ENCODE data around the gene YDJC.

DNA sequence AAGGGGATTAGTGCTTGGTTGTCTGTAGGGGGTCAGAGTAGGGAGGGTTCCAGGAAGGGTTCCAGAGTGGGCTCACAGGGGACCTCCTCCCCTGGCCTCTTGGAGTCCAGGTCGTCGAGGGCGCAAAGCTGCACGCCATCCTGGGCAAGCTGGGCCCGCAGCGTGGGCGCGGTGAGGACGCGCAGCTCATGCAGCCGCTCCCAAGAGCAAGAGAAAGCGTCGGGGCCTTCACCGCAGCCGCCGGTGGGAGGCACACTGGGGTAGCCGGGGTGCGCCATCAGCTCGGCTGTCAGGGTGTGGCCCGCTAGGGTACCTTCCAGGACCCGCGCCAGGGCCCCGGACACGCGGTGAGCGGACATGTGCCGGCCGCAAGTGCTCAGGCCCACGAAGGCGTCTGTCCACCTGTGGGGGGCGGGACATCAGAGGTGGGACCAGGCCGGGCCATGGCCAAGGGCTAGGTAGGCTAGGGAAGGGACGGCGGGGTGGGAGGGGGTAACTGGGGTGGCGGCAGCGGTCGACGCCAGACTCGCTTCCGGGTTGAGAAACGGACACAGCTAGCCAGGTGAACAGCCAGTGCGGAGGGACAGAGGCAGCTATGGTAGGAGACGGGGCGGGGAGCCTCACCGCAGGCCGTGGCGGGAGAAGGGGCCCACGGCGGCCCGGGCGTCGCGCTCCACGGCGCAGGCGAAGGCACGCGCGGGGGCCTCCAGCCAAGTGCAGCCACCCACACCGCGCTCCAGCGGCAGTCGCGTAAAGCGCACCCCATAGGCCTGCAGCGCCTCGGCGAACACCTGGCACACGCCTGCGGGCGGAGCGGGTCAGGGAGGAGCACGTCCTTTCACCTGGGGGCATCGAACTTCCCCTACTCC, 1.2 kb downstream of the YDJC start:
- TF ChIP-seq, protein P1, sequence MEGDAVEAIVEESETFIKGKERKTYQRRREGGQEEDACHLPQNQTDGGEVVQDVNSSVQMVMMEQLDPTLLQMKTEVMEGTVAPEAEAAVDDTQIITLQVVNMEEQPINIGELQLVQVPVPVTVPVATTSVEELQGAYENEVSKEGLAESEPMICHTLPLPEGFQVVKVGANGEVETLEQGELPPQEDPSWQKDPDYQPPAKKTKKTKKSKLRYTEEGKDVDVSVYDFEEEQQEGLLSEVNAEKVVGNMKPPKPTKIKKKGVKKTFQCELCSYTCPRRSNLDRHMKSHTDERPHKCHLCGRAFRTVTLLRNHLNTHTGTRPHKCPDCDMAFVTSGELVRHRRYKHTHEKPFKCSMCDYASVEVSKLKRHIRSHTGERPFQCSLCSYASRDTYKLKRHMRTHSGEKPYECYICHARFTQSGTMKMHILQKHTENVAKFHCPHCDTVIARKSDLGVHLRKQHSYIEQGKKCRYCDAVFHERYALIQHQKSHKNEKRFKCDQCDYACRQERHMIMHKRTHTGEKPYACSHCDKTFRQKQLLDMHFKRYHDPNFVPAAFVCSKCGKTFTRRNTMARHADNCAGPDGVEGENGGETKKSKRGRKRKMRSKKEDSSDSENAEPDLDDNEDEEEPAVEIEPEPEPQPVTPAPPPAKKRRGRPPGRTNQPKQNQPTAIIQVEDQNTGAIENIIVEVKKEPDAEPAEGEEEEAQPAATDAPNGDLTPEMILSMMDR (IDR thresholded peaks at IDR 0.05): no peak
- no peak for TF ChIP-seq POLR2A (IDR thresholded peaks at IDR 0.05)
